HepG2 (cell line): ENCODE measurements around the gene DCLK1. TPM values are rescaled to one million over a fixed set of nuclear protein-coding genes. Genes with fewer than 3 reads are reported as not detected.

Experiments used
- ATAC-seq: fragments of 200-7000 bp; cut with Tn5 transposase; 3 replicates; pipeline ENCODE4 v1.9.1; 2020; ENCODE audit warnings: mild to moderate bottlenecking, moderate library complexity
- BruUV-seq: library from RNA; stranded (reverse); fragments of 400-500 nt; replicated peaks from 2 replicates; lab custom pipeline; 2021; lab: Mats Ljungman, UMichigan
- CTCF ChIA-PET: fragments of 300-600 bp; formaldehyde crosslinking; extraction: SDS; loops from one replicate; lab custom pipeline; 2021; ENCODE audit warnings: low total read pairs, inconsistent platforms, low intra/inter-chr PET ratio; lab: Yijun Ruan, JAX
- POLR2A ChIA-PET: fragments of 350-600 bp; sonication (Branson Sonifier 250); formaldehyde crosslinking; loops from one replicate; lab custom pipeline; 2020; ENCODE audit warnings: antibody characterized with exemption, inconsistent platforms; lab: Yijun Ruan, JAX
- DNase-seq: peaks from one replicate; pipeline ENCODE4 v3.0.0-alpha.2; 2015; ENCODE audit warnings: low spot score
- FAIRE-seq: peaks from 3 replicates; lab custom pipeline; 2011; peaks lifted over from hg19 to GRCh38; lab: Jason Lieb, UNC
- H2AFZ ChIP-seq: one replicate; pipeline ENCODE4 v1.6.1; 2011; ENCODE audit warnings: low read length, inconsistent platforms
- H3K27ac ChIP-seq: fragments of 300-600 bp; 3 replicates; pipeline ENCODE4 v1.8.0; 2011; ENCODE audit warnings: mixed run types, mild to moderate bottlenecking, mixed read lengths, low read length, inconsistent platforms; ENCODE audit not compliant: insufficient read depth; ENCODE audit errors: extremely low read length
- H3K27me3 ChIP-seq, 2 experiments: fragments of 200-600 bp in 1 of 2; 2 replicates in 1 of 2; 3 replicates in 1 of 2; pipeline versions ENCODE4 v1.6.0 to v1.8.0; 2011; ENCODE audit warnings: low read length in 2 of 2, mild to moderate bottlenecking in 2 of 2, moderate library complexity in 2 of 2, inconsistent platforms in 1 of 2; ENCODE audit not compliant: insufficient read depth in 2 of 2, control insufficient read depth in 1 of 2
- H3K36me3 ChIP-seq, 2 experiments: fragments of 200-600 bp in 1 of 2; replicated peaks in 1 of 2; 2 replicates in 1 of 2; 3 replicates in 1 of 2; pipeline versions ENCODE4 v1.5.1 to v1.8.0; 2011; ENCODE audit warnings: low read length in 2 of 2, inconsistent platforms in 1 of 2; ENCODE audit not compliant: insufficient read depth in 2 of 2, control insufficient read depth in 1 of 2
- H3K4me1 ChIP-seq: 2 replicates; pipeline ENCODE4 v1.5.1; 2012; ENCODE audit warnings: low read length, inconsistent platforms; ENCODE audit not compliant: insufficient read depth
- H3K4me2 ChIP-seq: 2 replicates; pipeline ENCODE4 v1.6.0; 2011; ENCODE audit warnings: low read depth, low read length, inconsistent platforms
- H3K4me3 ChIP-seq, 3 experiments: fragments of 200-600 bp in 1 of 3; sonication (generic), shearing (Covaris generic) in 1 of 3; replicated peaks in 1 of 3; 2 replicates each; pipeline ENCODE4 v1.5.1; 2011 to 2016; ENCODE audit warnings: low read length in 3 of 3, inconsistent platforms in 2 of 3, low read depth in 2 of 3, mild to moderate bottlenecking in 2 of 3, control low read depth in 1 of 3, mixed read lengths in 1 of 3; ENCODE audit not compliant: insufficient read depth in 1 of 3
- H3K79me2 ChIP-seq: one replicate; pipeline ENCODE4 v1.6.1; 2011; ENCODE audit warnings: low read length, inconsistent platforms; ENCODE audit not compliant: insufficient read depth
- H3K9ac ChIP-seq: 2 replicates; pipeline ENCODE4 v1.6.0; 2011; ENCODE audit warnings: mild to moderate bottlenecking, low read depth, low read length, inconsistent platforms; ENCODE audit not compliant: insufficient read depth
- H3K9me3 ChIP-seq: 2 replicates; pipeline ENCODE4 v1.5.1; 2012; ENCODE audit warnings: mild to moderate bottlenecking, low read length
- H4K20me1 ChIP-seq: 2 replicates; pipeline ENCODE4 v1.6.0; 2011; ENCODE audit warnings: inconsistent platforms, mild to moderate bottlenecking, low read length, moderate library complexity; ENCODE audit not compliant: insufficient read depth
- CEBPG ChIP-seq: IDR thresholded peaks from 2 replicates; pipeline ENCODE4 v1.6.1; 2016
- GABPB1 ChIP-seq: IDR thresholded peaks from 2 replicates; pipeline ENCODE4 v1.6.1; 2016; ENCODE audit warnings: mild to moderate bottlenecking, missing genetic modification reagents, moderate library complexity, missing compliant biosample characterization
- PHB2 ChIP-seq: fragments of 450-650 bp; IDR thresholded peaks from 2 replicates; pipeline ENCODE4 v1.6.1; 2018; ENCODE audit not compliant: partially characterized antibody
- PHF8 ChIP-seq: sonication (generic); formaldehyde crosslinking; IDR thresholded peaks from 2 replicates; pipeline ENCODE4 v1.5.0; 2020; ENCODE audit warnings: missing genetic modification reagents
- SOX13 ChIP-seq, 3 experiments: fragments of 450-650 bp in 1 of 3; sonication (generic) in 1 of 3; formaldehyde crosslinking in 1 of 3; IDR thresholded peaks in 2 of 3; conservative IDR thresholded peaks in 1 of 3; 2 replicates each; pipeline versions ENCODE4 v1.5.0 to v1.6.1; 2016 to 2020; ENCODE audit warnings: antibody characterized with exemption in 1 of 3, mild to moderate bottlenecking in 1 of 3, missing compliant biosample characterization in 1 of 3, missing genetic modification reagents in 1 of 3, moderate library complexity in 1 of 3
- TCF7L2 ChIP-seq: IDR thresholded peaks from 2 replicates; pipeline ENCODE4 v1.6.1; 2011; ENCODE audit warnings: mild to moderate bottlenecking, low read depth, low read length, moderate library complexity
- XBP1 ChIP-seq: sonication (generic); formaldehyde crosslinking; IDR thresholded peaks from 2 replicates; pipeline ENCODE4 v1.5.0; 2020; ENCODE audit warnings: missing genetic modification reagents
- ZNF432 ChIP-seq: sonication (generic); formaldehyde crosslinking; IDR thresholded peaks from 2 replicates; pipeline ENCODE4 v1.5.0; 2020; ENCODE audit warnings: missing genetic modification reagents, mild to moderate bottlenecking, borderline replicate concordance
- ZNF777 ChIP-seq: sonication (generic); formaldehyde crosslinking; IDR thresholded peaks from 2 replicates; pipeline ENCODE4 v1.4.0; 2020; ENCODE audit warnings: missing genetic modification reagents
- WGBS: methylation state at CpG from one replicate; pipeline ENCODE4 v1.1.6; 2017; ENCODE audit warnings: low lambda C conversion rate; 5-methylcytosine and 5-hydroxymethylcytosine counted together
- in situ Hi-C: cut with HindIII; loops from 2 replicates; pipeline ENCODE4 v1.10.0; 2017; ENCODE audit warnings: low pct_unique_long_range_greater_than_20kb; ENCODE audit not compliant: extremely low pct_ligation_motif_present
- intact Hi-C: fragments of 100-400 bp; cut with micrococcal nuclease; formaldehyde crosslinking; loops from one replicate; pipeline ENCODE4 v1.10.0; 2022; ENCODE audit not compliant: unreplicated experiment
- polyA plus RNA-seq, 8 experiments: library from polyadenylated mRNA; depleted of rRNA in 3 of 8; stranded (reverse) in 7 of 8; unstranded in 1 of 8; fragments of >200 nt; fragmentation: Illumina TruSeq in 4 of 8; extraction: Trizol in 4 of 8; gene quantifications; 2 replicates each; pipeline versions ENCODE4 v1.2.1 to v1.2.3, GENCODE V29; 2011 to 2016; ENCODE audit warnings: low read depth in 4 of 8, missing spikeins in 1 of 8, mixed read lengths in 1 of 8; ENCODE audit not compliant: insufficient read depth in 1 of 8
- total RNA-seq, 5 experiments: library from RNA; depleted of rRNA; stranded (reverse); fragments of >200 nt; fragmentation: Illumina TruSeq; extraction: Trizol; gene quantifications; 2 replicates each; pipeline ENCODE4 v1.2.3, GENCODE V29; 2016; ENCODE audit warnings: low read depth in 1 of 5
- TF ChIP-seq, protein P1 (sequence below): IDR thresholded peaks from 2 replicates; pipeline ENCODE4 v1.6.1; 2016
- TF ChIP-seq, protein P2 (sequence below): sonication (generic); formaldehyde crosslinking; IDR thresholded peaks from 2 replicates; pipeline ENCODE4 v1.4.0; 2020; ENCODE audit warnings: missing genetic modification reagents, mild to moderate bottlenecking, borderline replicate concordance
- TF ChIP-seq, protein P3 (sequence below): sonication (generic); formaldehyde crosslinking; IDR thresholded peaks from 2 replicates; pipeline ENCODE4 v1.5.1; 2020; ENCODE audit warnings: missing genetic modification reagents, mild to moderate bottlenecking, borderline replicate concordance
- TF ChIP-seq, protein P4 (sequence below): sonication (generic); formaldehyde crosslinking; IDR thresholded peaks from 2 replicates; pipeline ENCODE4 v1.8.1; 2023; ENCODE audit warnings: missing genetic modification reagents, inconsistent platforms, borderline replicate concordance
- TF ChIP-seq, protein P5 (sequence below): sonication (generic); formaldehyde crosslinking; IDR thresholded peaks from 2 replicates; pipeline ENCODE4 v1.5.0; 2020; ENCODE audit warnings: mild to moderate bottlenecking, missing genetic modification reagents, borderline replicate concordance

DCLK1 gene
- total and polyA plus RNA-seq, 2 of the 13 experiments (the other 11 are each of a cell fraction or from before 2014, with no cell fraction given): not detected

DNA sequence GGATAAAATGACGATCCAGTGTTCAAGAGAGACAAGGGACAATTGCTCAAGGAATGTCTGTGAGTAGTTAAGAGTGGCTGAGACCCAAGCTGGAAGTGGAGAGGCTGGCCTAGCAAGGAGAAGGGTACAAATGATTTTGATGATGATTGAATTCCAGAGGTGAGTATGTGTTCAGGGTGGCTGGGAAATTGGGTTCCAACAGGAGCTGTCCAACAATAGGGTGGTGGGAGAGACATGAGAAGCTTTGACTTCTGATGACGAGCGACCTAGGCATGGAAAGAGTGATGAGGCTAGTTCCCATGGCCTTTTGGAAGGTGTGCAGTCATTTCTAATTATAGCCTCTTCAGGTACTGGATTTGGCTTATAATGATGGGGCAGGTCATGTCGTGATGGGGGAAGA, 29.1 kb upstream of the DCLK1 start:
- POLR2A ChIA-PET: no interaction called here
- Histone ChIP-seq H2AFZ (no peak overlapping the region), H3K4me1 (no peaks in the 10 kb centered on the region), H4K20me1 (no peaks in the 10 kb centered on the region), H3K79me2 (no peaks in the 10 kb centered on the region), H3K27me3 (no peaks in the 10 kb centered on the region), H3K27ac (no peak overlapping the region), H3K9me3 (no peaks in the 10 kb centered on the region), H3K4me2 (no peak overlapping the region), H3K9ac (no peak overlapping the region), H3K4me3 (no peak overlapping the region), H3K36me3 (no peaks in the 10 kb centered on the region)
- FAIRE-seq (no peak), DNase-seq (no peak), ATAC-seq (no peak)
- intact Hi-C loops: no loop called here
- BruUV-seq: no TSS peak
- CTCF ChIA-PET: no interaction called here
- WGBS: 5% methylated on average over 4 of the region's 4 CpGs
- in situ Hi-C loops: no loop called here
- TF ChIP-seq, protein P1, sequence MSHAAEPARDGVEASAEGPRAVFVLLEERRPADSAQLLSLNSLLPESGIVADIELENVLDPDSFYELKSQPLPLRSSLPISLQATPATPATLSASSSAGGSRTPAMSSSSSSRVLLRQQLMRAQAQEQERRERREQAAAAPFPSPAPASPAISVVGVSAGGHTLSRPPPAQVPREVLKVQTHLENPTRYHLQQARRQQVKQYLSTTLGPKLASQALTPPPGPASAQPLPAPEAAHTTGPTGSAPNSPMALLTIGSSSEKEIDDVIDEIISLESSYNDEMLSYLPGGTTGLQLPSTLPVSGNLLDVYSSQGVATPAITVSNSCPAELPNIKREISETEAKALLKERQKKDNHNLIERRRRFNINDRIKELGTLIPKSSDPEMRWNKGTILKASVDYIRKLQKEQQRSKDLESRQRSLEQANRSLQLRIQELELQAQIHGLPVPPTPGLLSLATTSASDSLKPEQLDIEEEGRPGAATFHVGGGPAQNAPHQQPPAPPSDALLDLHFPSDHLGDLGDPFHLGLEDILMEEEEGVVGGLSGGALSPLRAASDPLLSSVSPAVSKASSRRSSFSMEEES (CRISPR knock-in tag): no peak
- TF ChIP-seq, protein P2, sequence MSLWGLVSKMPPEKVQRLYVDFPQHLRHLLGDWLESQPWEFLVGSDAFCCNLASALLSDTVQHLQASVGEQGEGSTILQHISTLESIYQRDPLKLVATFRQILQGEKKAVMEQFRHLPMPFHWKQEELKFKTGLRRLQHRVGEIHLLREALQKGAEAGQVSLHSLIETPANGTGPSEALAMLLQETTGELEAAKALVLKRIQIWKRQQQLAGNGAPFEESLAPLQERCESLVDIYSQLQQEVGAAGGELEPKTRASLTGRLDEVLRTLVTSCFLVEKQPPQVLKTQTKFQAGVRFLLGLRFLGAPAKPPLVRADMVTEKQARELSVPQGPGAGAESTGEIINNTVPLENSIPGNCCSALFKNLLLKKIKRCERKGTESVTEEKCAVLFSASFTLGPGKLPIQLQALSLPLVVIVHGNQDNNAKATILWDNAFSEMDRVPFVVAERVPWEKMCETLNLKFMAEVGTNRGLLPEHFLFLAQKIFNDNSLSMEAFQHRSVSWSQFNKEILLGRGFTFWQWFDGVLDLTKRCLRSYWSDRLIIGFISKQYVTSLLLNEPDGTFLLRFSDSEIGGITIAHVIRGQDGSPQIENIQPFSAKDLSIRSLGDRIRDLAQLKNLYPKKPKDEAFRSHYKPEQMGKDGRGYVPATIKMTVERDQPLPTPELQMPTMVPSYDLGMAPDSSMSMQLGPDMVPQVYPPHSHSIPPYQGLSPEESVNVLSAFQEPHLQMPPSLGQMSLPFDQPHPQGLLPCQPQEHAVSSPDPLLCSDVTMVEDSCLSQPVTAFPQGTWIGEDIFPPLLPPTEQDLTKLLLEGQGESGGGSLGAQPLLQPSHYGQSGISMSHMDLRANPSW (CRISPR knock-in tag): no peak
- TF ChIP-seq PHB2 (no peak), PHF8 (CRISPR knock-in tag) (no peak), TCF7L2 (no peak), GABPB1 (no peak), ZNF432 (CRISPR knock-in tag) (no peak), SOX13 (IDR thresholded peaks at IDR 0.05) (no peak), SOX13 (CRISPR knock-in tag; conservative IDR thresholded peaks at IDR 0.05 in 1 of 2, IDR thresholded peaks at IDR 0.05 in 1 of 2) (no peak), CEBPG (CRISPR knock-in tag) (no peak), ZNF777 (no peak), XBP1 (CRISPR knock-in tag) (no peak)
- TF ChIP-seq, protein P3, sequence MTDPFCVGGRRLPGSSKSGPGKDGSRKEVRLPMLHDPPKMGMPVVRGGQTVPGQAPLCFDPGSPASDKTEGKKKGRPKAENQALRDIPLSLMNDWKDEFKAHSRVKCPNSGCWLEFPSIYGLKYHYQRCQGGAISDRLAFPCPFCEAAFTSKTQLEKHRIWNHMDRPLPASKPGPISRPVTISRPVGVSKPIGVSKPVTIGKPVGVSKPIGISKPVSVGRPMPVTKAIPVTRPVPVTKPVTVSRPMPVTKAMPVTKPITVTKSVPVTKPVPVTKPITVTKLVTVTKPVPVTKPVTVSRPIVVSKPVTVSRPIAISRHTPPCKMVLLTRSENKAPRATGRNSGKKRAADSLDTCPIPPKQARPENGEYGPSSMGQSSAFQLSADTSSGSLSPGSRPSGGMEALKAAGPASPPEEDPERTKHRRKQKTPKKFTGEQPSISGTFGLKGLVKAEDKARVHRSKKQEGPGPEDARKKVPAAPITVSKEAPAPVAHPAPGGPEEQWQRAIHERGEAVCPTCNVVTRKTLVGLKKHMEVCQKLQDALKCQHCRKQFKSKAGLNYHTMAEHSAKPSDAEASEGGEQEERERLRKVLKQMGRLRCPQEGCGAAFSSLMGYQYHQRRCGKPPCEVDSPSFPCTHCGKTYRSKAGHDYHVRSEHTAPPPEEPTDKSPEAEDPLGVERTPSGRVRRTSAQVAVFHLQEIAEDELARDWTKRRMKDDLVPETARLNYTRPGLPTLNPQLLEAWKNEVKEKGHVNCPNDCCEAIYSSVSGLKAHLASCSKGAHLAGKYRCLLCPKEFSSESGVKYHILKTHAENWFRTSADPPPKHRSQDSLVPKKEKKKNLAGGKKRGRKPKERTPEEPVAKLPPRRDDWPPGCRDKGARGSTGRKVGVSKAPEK: no peak
- TF ChIP-seq, protein P4, sequence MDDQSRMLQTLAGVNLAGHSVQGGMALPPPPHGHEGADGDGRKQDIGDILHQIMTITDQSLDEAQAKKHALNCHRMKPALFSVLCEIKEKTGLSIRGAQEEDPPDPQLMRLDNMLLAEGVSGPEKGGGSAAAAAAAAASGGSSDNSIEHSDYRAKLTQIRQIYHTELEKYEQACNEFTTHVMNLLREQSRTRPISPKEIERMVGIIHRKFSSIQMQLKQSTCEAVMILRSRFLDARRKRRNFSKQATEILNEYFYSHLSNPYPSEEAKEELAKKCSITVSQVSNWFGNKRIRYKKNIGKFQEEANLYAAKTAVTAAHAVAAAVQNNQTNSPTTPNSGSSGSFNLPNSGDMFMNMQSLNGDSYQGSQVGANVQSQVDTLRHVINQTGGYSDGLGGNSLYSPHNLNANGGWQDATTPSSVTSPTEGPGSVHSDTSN (CRISPR knock-in tag): no peak
- TF ChIP-seq, protein P5, sequence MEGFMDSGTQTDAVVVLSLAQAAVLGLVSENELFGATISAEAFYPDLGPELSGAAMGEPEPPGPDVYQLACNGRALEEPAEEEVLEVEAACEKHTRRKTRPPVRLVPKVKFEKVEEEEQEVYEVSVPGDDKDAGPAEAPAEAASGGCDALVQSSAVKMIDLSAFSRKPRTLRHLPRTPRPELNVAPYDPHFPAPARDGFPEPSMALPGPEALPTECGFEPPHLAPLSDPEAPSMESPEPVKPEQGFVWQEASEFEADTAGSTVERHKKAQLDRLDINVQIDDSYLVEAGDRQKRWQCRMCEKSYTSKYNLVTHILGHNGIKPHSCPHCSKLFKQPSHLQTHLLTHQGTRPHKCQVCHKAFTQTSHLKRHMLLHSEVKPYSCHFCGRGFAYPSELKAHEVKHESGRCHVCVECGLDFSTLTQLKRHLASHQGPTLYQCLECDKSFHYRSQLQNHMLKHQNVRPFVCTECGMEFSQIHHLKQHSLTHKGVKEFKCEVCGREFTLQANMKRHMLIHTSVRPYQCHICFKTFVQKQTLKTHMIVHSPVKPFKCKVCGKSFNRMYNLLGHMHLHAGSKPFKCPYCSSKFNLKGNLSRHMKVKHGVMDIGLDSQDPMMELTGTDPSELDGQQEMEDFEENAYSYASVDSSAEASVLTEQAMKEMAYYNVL: no peak
